Amniotic stem cell (primary cell): ENCODE results near the gene NBPF12.
"Not testable (repeated sequence)": the region's sequence is repeated elsewhere in the genome, so short reads cannot be mapped to it uniquely, and the experiment has no call there.

Source experiments
- DNase-seq: peaks from one replicate; lab custom pipeline; 2025; lab: John Stamatoyannopoulos, UW

The NBPF12 gene

GRCh38 chr1:146938242-146938902 lies at the start of gene NBPF12:
Gene NBPF12 (plus strand): TSS chr1:146938324. CDS start chr1:146960144, 21,820 bp downstream.
- not testable (repeated sequence) for DNase-seq

GRCh38 chr1:146891355-146891754 lies 46.8 kb upstream of the NBPF12 start:
- DNase-seq = not testable (repeated sequence)

- not testable (repeated sequence) for DNase-seq
Observed at GRCh38 chr1:146892331-146892730, 45.8 kb upstream of the NBPF12 start.

- DNase-seq = not testable (repeated sequence)
Observed at GRCh38 chr1:146907565-146908261, 30.4 kb upstream of the NBPF12 start.

GRCh38 chr1:146912975-146913374 lies 25.1 kb upstream of the NBPF12 start:
- not testable (repeated sequence) for DNase-seq

- not testable (repeated sequence) for DNase-seq
Observed at GRCh38 chr1:146920811-146921210, 17.3 kb upstream of the NBPF12 start.

GRCh38 chr1:146922614-146923013 lies 15.5 kb upstream of the NBPF12 start:
- DNase-seq = not testable (repeated sequence)

GRCh38 chr1:146924106-146924505 lies 14.0 kb upstream of the NBPF12 start:
- not testable (repeated sequence) for DNase-seq

- not testable (repeated sequence) for DNase-seq
Observed at GRCh38 chr1:146926413-146926812, 11.7 kb upstream of the NBPF12 start.

- DNase-seq = not testable (repeated sequence)
Observed at GRCh38 chr1:146930225-146930624, 7.9 kb upstream of the NBPF12 start.

- not testable (repeated sequence) for DNase-seq
Observed at GRCh38 chr1:146934390-146935223, 3.5 kb upstream of the NBPF12 start.

- not testable (repeated sequence) for DNase-seq
Observed at GRCh38 chr1:146937462-146937861, 662 bp upstream of the NBPF12 start.

- not testable (repeated sequence) for DNase-seq
Observed at GRCh38 chr1:146938927-146939786, 1.0 kb downstream of the NBPF12 start.

GRCh38 chr1:146940293-146940692 lies 2.2 kb downstream of the NBPF12 start:
- DNase-seq = not testable (repeated sequence)

- DNase-seq = not testable (repeated sequence)
Observed at GRCh38 chr1:146943342-146943886, 5.3 kb downstream of the NBPF12 start.

GRCh38 chr1:146948127-146948526 lies 10.0 kb downstream of the NBPF12 start:
- not testable (repeated sequence) for DNase-seq

GRCh38 chr1:146964340-146964739 lies 26.2 kb downstream of the NBPF12 start:
- DNase-seq = not testable (repeated sequence)

GRCh38 chr1:146966351-146966750 lies 28.2 kb downstream of the NBPF12 start:
- not testable (repeated sequence) for DNase-seq

- not testable (repeated sequence) for DNase-seq
Observed at GRCh38 chr1:146970656-146971055, 32.5 kb downstream of the NBPF12 start.

- DNase-seq = not testable (repeated sequence)
Observed at GRCh38 chr1:146972681-146973080, 34.6 kb downstream of the NBPF12 start.

GRCh38 chr1:146985855-146986254 lies 47.7 kb downstream of the NBPF12 start:
- not testable (repeated sequence) for DNase-seq
